ENCODE measurements around the gene RBSN.

RBSN gene

GRCh38 chr3:15056676-15057404 is 42.1 kb downstream of the RBSN start:
- DNase-seq (ENCODE audit: low read depth), result no peak

DNA sequence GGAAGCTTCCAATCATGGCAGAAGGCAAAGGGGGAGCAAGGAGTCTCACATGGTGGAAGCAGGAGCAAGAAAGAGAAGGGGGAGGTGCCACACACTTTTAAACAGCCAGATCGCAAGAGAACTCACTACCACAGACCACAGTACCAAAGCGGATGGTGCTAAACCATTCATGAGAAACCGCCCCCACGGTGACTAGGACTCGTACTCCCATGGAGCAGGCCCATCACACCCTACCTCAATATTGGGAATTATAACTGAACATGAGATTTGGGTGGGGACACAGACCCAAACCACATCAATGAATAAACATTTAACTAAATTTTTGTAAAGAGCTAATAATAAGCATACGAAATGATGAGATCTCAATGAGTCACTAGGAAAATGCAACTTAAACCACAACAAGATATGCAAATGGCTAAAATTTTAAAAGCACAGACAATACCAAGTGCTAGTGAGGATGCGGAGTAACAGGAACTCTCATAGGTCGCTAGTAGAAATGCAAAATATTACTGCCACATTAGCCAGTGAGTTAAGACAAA is 43.9 kb downstream of the RBSN start:
- peak; percentile 27 for DNase-seq (ENCODE audit: low read depth)

GRCh38 chr3:15053541-15053940 is 45.4 kb downstream of the RBSN start:
- DNase-seq (ENCODE audit: low read depth), result no peak

DNA sequence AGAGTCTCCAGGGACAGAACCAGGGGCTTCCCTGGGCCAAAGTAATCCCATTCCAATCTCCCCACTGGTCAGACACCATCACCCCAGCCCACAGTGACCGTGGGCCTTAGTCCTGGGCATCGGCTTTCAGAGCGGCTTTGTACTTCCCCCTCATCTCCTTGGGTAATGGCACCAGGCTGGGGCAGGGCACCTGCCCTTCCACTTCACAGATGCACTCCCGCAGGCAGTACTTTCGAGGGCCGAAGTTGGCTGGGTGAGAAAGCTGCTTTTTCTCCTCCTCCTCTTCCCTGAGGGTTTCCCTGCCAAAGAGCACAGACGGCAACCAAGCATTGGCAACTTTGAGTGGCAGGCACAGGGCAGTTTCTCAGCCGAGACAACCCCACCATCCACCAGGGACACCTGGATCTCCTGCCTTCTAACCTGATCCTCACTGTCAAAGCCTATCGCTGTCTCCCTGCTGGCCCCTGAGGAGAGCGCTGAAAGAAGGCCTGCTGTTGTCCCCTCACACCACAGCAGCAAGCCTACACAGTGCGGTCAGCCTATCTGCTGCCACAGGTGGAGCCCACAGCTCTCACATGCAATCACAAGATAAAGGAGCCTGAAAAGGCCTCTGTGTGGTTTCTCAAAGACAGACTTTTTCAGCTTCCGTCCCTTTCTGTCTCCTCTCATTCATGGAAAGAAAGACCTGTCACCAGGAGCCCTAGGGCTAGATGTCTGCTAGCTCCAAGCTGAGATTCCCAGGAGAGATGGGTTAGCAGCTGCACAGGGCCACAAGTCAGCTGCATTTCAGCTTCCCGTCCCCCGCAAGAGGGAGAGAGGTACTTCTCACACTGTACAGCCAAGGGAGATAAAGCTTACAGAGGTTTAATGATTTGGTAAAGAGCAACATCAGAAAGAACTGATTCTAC is 46.4 kb downstream of the RBSN start:
- DNase-seq (ENCODE audit: low read depth), result no peak

- DNase-seq (ENCODE audit: low read depth), result no peak
These were observed 47.4 kb downstream of the RBSN start for GRCh38 chr3:15051531-15051930.

DNA sequence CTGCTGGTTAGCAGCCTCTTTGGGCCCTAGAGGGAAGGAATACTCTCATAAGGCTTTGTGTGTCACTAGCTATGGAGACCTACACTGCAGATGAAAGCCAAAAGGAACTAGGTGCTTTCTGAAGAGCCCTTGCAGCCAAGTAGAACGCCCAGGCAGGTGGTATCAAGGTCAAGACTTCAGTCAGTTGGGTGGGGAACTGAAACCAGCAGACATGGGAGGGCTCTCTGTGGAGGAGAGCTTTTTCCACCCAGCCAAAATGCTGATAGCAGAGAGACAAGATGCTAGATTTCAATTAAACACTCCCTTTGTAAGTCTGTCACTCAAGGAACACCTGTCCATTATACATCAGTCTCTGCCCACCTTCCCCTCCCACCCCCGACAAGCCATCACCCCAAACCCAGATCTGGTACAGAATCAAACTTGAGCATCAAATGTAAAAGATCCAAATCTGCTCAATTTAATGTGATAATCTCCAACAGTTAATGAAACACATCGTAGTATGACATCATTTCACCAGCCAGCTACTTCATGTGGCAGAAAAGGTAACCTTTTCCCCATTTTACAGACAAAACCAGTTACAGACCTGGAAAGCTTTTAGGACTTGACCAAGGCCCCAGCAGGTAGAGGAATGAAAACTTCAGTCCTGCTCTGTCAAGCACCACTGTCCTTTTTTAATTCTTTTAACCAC is 48.4 kb downstream of the RBSN start:
- no peak for DNase-seq (ENCODE audit: low read depth)

DNA sequence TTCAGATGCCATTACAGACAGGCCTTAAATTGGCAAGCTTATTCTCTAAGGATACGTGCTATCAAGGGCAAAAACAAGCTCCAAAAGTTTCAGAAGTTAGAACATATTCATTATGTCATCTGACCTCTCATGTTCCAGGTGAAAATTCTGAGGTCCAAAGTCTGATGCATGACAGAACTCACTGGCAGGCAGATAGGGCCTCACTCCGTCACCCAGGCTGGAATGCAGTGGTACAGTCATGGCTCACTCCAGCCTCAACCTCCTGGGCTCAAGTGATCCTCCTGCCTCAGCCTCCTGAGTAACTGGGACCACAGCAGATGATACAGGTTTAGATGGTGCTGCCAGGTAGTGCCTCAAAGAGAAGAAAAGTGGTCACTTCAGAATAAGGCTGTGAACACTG is 49.4 kb downstream of the RBSN start:
- DNase-seq (ENCODE audit: low read depth), result no peak

DNA sequence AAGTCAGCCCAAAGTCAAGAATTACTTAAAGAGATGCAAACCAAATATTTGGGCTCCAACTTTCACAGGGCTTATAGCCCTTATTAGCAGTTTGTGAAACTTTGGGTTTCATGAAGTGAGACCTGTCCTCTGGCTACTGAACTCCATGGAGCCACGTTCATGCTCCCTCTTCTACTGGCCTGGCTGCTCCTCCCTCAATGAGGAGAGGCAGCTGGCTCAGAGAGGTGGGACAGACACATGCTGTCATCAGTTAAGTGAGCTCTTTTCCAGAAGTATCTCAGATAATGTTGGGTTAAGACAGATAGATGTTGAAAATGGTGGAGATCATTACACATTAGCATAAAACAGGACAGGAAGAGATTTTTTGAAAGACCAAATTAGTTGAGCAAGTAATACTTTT is 53.3 kb downstream of the RBSN start:
- DNase-seq (ENCODE audit: low read depth), result no peak

GRCh38 chr3:15044326-15044725 is 54.6 kb downstream of the RBSN start:
- DNase-seq (ENCODE audit: low read depth), result no peak

DNA sequence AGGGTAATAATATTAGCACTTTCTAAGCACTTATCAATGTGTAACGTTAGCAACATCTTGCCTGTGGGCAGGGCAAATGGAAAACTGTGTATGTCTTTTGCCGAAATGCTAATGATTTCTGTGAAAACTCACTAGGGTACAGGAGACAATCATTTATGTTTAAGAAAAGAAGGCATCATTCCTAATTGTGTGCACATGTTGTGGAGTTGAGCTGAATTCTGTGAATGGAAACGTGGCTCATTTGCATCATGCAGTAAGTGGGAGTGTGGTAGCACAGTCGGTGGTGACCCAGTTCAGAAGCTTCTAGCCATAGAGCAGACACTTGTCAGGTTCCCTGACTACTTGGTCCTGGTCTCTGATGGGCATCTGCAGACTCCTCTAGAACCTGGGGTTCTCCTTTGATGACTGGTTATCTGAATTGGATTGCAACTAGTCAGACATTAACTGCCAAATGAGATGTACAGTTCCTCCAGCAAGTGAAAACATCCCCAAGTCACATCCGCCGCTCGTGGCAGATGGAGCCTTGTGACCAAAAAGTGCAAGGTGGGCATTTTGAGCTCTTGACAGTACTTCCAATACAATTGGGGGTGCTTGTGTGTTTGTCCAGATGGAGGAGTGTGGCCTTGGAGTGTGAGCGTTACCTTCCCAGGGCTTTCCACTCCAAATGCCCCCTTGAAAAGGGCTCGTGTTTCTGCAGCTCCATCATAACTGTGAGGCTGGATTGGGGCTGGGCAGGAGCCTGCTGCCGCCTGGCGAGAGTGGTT is 55.4 kb downstream of the RBSN start:
- no peak for DNase-seq (ENCODE audit: low read depth)

DNA sequence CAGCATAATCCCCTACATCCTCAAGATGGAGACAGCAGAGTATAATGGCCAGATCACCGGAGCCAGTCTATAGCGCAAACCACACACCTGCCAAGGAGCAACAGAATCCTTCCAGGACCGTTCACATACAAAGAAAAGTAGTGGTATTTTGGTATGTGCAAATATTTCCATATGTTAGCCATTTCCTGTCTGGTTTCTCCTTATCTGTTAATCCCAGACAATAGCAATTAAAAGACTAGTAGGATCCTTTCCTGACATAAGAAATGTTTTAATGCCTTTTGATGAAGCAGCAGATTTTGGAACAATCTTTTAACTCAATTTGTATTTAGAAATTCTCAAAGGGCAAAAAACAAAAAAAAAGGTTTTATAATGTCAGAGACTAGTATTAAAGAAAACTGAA is 56.0 kb downstream of the RBSN start:
- DNase-seq (ENCODE audit: low read depth), result no peak

GRCh38 chr3:15041950-15042349 is 57.0 kb downstream of the RBSN start:
- no peak for DNase-seq (ENCODE audit: low read depth)

DNA sequence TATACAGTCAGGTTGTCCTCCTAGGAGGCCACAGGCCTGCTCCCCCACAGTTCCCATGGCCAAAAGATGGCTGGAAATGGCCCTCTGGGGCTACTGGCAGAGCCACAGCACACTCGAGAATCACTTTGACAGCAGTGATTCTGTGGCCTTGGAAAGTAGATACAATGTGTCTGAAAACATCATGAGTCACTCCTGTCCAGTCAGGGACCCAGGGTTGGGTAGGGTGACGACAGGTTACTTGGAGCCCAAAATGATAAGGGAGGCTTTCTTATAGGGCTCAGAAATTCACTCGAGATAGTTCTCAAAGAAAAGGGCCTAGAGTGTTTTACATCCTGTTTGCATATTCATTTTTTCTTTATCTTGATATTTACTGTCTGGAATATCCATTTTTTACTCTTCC is 58.1 kb downstream of the RBSN start:
- no peak for DNase-seq (ENCODE audit: low read depth)

DNA sequence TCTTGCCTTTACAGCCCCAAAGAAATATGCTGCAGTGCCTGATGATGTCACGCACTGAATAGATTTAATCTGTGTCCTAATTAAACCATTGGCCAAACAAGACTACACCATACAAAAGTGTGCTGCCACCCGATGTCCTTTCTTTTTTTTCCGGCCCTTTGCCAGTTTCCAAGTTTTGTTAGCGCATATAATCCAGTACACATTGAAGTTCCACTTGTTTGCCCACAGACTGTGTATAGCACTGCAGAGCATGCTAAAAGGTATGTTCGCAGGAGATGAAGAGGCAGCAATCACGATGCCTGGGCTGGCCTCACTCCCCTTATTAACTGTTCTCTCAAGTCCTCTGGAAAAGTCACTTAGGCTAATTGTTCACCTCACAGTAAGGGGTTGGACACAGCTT is 60.6 kb downstream of the RBSN start:
- DNase-seq (ENCODE audit: low read depth), result no peak

DNA sequence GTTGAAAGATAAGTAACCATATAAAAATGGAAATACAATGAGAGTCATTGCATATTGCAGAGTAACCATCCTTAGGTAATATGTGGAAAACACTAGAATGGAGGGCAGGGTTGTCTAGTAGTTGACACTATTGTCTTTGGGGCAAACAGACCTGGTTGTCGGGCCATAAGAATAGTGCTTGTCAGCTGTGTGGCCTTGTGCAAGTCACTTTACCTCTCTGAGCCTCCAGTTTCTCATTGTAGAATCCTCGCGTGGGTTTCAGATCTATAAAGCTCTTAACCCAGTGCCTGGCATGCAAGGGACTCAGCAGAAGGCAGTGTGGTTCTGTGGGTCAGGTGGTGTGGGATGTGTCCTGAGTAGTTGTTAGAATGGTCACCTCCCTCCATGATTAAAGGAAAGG is 65.8 kb downstream of the RBSN start:
- DNase-seq (ENCODE audit: low read depth), result no peak

GRCh38 chr3:15032650-15033049 is 66.3 kb downstream of the RBSN start:
- no peak for DNase-seq (ENCODE audit: low read depth)

- DNase-seq (ENCODE audit: low read depth), result no peak
These were observed 69.3 kb downstream of the RBSN start for GRCh38 chr3:15029625-15030024.

- no peak for DNase-seq (ENCODE audit: low read depth)
These were observed 75.2 kb downstream of the RBSN start for GRCh38 chr3:15023719-15024118.

DNA sequence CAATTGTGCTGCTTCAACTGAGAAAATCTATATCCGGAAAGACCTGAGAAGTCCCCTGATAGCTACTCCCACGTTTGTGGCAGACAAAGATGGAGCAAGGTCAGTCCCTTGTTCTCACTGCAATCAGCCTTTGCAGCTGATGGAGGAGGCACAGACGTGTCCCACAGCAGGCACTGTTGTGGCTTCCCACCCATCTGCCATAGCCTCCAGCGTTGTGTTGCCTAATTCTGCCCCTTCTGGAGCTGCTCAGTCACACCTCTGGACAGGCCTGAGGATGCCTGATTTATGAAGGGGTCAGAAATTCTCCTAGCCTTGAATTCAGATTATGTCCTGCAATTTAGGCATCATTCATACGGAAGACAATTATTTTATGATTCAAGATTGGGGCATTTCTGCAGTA is 75.7 kb downstream of the RBSN start:
- DNase-seq (ENCODE audit: low read depth), result no peak

All from stimulated activated CD4-positive, alpha-beta T cell treated with anti-CD3 and anti-CD28 coated beads, Interleukin-2, amount 100 ng/mL, for 4 hours (primary cell).